Mammary epithelial cell (primary cell): ENCODE measurements around the gene SUN2.

Source experiments
- CTCF ChIP-seq, 2 donors: IDR thresholded peaks in 1 of 2; conservative IDR thresholded peaks in 1 of 2; 2 replicates each; pipeline ENCODE4 v1.5.1; 2011 to 2012; ENCODE audit warnings: inconsistent platforms in 2 of 2, low read length in 2 of 2, mild to moderate bottlenecking in 2 of 2, control low read depth in 1 of 2, low read depth in 1 of 2; ENCODE audit not compliant: insufficient read depth in 1 of 2; ENCODE audit errors: extremely low read depth in 1 of 2
- EZH2 ChIP-seq: IDR thresholded peaks from 2 replicates; pipeline ENCODE4 v1.6.1; 2012; ENCODE audit warnings: low read length, inconsistent platforms, borderline replicate concordance

- TF ChIP-seq EZH2 (no peak), CTCF (conservative IDR thresholded peaks at IDR 0.05 in 1 of 2, IDR thresholded peaks at IDR 0.05 in 1 of 2; ENCODE audit: extremely low read depth in 1 of 2, insufficient read depth in 1 of 2, low read depth in 1 of 2, low read length in 2 of 2) (no peak)
Observed at GRCh38 chr22:38745676-38746460, 9.9 kb downstream of the SUN2 start.
